ENCODE results near the gene MYB. TPM values are rescaled to one million over a fixed set of nuclear protein-coding genes. Genes with fewer than 3 reads are reported as not detected.
"Not testable (repeated sequence)": the region's sequence is repeated elsewhere in the genome, so short reads cannot be mapped to it uniquely, and the experiment has no call there.

The MYB gene
- total and polyA plus RNA-seq, 4 donors: 2.0 to 3.9 (median 2.4) TPM

DNA sequence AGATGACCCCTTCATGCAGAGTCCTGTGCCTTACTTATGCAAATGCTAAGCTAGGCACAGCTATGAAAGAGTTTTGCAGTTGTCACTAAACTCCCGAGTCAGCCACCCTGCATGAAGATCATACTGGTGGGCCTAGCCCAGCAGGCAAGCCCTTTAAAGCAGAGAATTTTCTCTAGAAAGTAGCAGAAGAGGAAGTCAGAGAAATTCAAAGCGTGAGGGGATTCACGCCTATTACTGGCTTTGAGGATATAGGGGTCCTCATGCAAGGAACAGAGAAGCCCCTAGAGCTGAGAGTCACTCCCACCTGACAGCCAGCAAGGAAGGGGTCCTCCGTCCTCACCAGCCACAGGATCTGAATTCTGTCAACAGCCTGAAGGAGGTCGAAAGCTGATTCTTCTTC lies 54.6 kb downstream of the MYB start:
- 98% methylated on average over 5 of the region's 5 CpGs for WGBS (ENCODE audit: insufficient coverage)
- H3K9me3 ChIP-seq (ENCODE audit: control insufficient read depth, insufficient read depth, low read length): no peaks in the 10 kb centered on the region
- DNase-seq (ENCODE audit: low read depth in 4 of 6, low spot score in 6 of 6): no peak

DNA sequence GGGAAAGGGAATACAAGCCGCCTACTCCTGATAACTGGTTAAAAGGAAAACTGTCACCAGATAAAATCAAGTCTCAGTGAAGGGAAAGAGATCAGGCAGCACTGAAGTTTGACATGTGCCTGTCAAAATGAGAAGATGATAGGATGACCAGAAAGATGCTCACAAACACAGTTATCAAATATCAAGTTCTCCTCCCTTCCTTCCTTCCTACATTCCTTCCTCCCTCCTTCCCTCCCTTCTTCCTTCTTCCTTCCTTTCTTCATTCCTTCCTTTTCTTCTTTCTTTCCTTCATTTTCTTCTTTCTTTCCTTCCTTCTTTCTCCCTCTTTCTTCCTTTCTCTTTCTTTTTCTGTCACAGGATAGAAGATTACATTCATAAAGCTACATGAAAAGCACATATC lies 55.2 kb downstream of the MYB start:
- no peaks in the 10 kb centered on the region for H3K36me3 ChIP-seq (ENCODE audit: control insufficient read depth, insufficient read depth, low read length)
- H3K4me1 ChIP-seq (ENCODE audit: control insufficient read depth, insufficient read depth, low read length): no peaks in the 10 kb centered on the region
- DNase-seq (ENCODE audit: low read depth in 4 of 6, low spot score in 6 of 6): no peak
- no peak overlapping the region for H3K4me3 ChIP-seq (ENCODE audit: low read depth, low read length)
- WGBS (ENCODE audit: insufficient coverage): 83% methylated on average over 1 of the region's 1 CpG
- no peaks in the 10 kb centered on the region for H3K27me3 ChIP-seq (ENCODE audit: control insufficient read depth, insufficient read depth, low read length)
- no peak overlapping the region for H3K27ac ChIP-seq (ENCODE audit: low read depth, low read length)
- no peaks in the 10 kb centered on the region for H3K9me3 ChIP-seq (ENCODE audit: control insufficient read depth, insufficient read depth, low read length)

More for the DNA sequence above, 54.6 kb downstream of the MYB start:
- H3K4me3 ChIP-seq (ENCODE audit: low read depth, low read length): no peak overlapping the region
- H3K36me3 ChIP-seq (ENCODE audit: control insufficient read depth, insufficient read depth, low read length): no peaks in the 10 kb centered on the region
- H3K4me1 ChIP-seq (ENCODE audit: control insufficient read depth, insufficient read depth, low read length): no peaks in the 10 kb centered on the region
- H3K27ac ChIP-seq (ENCODE audit: low read depth, low read length): no peak overlapping the region
- no peaks in the 10 kb centered on the region for H3K27me3 ChIP-seq (ENCODE audit: control insufficient read depth, insufficient read depth, low read length)

DNA sequence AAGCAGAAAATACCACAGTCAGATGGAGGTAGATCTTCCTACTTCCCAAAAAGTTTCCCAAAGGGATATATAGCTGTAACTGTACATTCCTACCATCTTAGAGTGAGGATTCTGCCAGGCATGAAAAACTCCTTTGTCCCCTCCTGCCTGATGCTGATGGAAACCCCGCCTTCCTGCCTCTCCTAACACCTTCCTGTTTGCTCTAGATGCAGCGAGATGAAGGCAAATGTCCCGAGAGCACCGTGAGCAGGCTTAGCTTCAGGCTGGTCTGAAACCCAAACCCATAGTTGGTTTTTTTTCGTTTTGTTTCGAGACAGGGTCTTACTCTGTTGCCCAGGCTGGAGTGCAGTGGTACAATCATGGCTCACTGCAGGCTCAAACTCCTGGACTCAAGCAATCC lies 55.6 kb downstream of the MYB start:
- 72% methylated on average over 6 of the region's 6 CpGs for WGBS (ENCODE audit: insufficient coverage)
- H3K36me3 ChIP-seq (ENCODE audit: control insufficient read depth, insufficient read depth, low read length): no peaks in the 10 kb centered on the region
- H3K9me3 ChIP-seq (ENCODE audit: control insufficient read depth, insufficient read depth, low read length): no peaks in the 10 kb centered on the region
- DNase-seq (ENCODE audit: low read depth in 4 of 6, low spot score in 6 of 6): no peak
- no peaks in the 10 kb centered on the region for H3K4me1 ChIP-seq (ENCODE audit: control insufficient read depth, insufficient read depth, low read length)
- no peak overlapping the region for H3K4me3 ChIP-seq (ENCODE audit: low read depth, low read length)
- H3K27ac ChIP-seq (ENCODE audit: low read depth, low read length): no peak overlapping the region
- H3K27me3 ChIP-seq (ENCODE audit: control insufficient read depth, insufficient read depth, low read length): no peaks in the 10 kb centered on the region

DNA sequence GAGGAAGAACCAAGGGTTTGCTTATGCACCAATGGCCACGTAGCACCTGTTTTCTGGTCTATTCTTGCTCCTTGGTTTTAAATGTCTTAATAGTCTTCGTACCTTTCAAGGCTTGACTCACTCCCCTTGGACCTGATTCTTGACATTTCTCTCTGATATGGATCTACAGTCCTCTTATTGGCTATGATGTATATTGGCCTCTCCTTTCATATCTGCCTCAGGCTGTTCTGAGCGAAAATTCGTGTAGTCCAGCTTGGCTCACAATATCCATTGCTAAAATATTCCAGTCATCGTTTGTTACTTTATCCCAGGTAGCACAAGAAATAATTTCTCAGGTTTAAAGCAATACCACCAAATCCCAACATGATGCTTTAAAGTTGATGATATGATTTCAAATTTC lies 59.6 kb downstream of the MYB start:
- no CpG with 5 or more reads among the region's 5 CpGs for WGBS (ENCODE audit: insufficient coverage)

DNA sequence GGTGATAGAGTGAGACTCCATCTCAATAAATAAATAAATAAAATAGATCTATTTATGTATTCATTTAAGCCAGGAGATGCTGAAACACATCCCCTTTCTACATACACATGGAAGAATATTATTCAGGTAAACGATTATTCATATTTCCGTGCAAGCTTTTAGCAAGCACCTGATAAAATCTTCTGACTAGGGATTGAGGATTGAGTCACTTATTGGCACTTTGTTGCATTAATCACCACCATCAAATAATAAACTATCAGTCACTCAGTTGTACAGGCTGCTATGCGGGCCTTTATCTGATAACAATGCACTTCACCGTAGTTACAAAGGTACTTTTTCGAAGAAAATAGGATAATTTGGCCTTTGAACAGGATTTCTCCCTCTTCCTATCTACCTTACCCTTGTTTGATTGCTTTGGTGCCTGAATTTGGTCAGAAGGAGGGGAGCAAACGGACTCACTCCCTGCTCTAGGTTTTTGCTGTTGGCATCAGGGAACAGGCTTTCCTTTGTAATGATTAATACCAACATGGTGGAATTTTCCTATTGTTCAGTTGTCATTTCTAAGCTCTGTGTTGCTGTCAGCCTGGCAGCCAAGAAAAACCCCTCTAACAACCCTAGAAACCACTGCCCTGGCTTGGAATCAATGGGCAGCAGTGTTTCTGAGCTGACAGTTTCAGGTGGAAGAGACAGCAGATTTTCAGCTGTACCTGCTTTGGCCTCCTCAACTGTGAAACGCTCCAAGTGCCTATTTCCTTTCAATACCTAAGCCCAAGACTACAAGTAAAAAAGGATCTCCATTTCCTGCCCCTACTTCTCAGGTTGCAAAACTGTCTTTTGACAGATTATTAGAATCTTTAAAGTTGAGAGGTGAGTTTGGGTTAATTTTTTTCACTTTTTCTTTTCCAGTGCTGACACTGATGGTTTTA lies 63.0 kb downstream of the MYB start:
- Histone ChIP-seq H3K4me3 (ENCODE audit: low read depth, low read length) (no peak overlapping the region), H3K27me3 (ENCODE audit: control insufficient read depth, insufficient read depth, low read length) (no peaks in the 10 kb centered on the region), H3K27ac (ENCODE audit: low read depth, low read length) (no peak overlapping the region), H3K36me3 (ENCODE audit: control insufficient read depth, insufficient read depth, low read length) (no peaks in the 10 kb centered on the region), H3K4me1 (ENCODE audit: control insufficient read depth, insufficient read depth, low read length) (no peaks in the 10 kb centered on the region), H3K9me3 (ENCODE audit: control insufficient read depth, insufficient read depth, low read length) (no peaks in the 10 kb centered on the region)
- no peak for DNase-seq (ENCODE audit: low read depth in 4 of 6, low spot score in 6 of 6)
- no CpG with 5 or more reads among the region's 7 CpGs for WGBS (ENCODE audit: insufficient coverage)

More for the DNA sequence above, 59.6 kb downstream of the MYB start:
- Histone ChIP-seq H3K4me1 (ENCODE audit: control insufficient read depth, insufficient read depth, low read length) (no peaks in the 10 kb centered on the region), H3K27ac (ENCODE audit: low read depth, low read length) (no peak overlapping the region), H3K4me3 (ENCODE audit: low read depth, low read length) (no peak overlapping the region), H3K36me3 (ENCODE audit: control insufficient read depth, insufficient read depth, low read length) (no peaks in the 10 kb centered on the region), H3K9me3 (ENCODE audit: control insufficient read depth, insufficient read depth, low read length) (no peaks in the 10 kb centered on the region), H3K27me3 (ENCODE audit: control insufficient read depth, insufficient read depth, low read length) (no peaks in the 10 kb centered on the region)
- DNase-seq (ENCODE audit: low read depth in 4 of 6, low spot score in 6 of 6): no peak

DNA sequence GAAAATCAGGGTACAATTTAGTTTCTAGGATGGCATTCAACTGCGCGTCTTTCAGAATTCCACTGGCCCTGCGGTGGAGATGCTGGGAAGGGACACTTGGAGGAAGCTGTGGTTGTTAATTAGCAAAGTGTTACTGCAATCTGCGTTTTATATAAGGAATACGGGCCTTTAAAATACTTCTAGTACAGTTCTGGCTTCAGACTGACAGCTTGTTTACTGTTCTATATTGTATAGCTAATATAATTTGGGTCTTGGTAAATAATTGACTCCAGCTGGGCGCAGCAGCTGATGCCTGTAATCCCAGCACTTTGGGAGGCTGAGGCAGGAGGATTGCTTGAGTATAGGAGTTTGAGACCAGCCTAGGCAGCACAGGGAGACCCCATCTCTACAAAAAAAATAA lies 63.7 kb downstream of the MYB start:
- no peak overlapping the region for H3K27ac ChIP-seq (ENCODE audit: low read depth, low read length)
- no peak overlapping the region for H3K4me3 ChIP-seq (ENCODE audit: low read depth, low read length)
- DNase-seq (ENCODE audit: low read depth in 4 of 6, low spot score in 6 of 6): no peak
- no peaks in the 10 kb centered on the region for H3K36me3 ChIP-seq (ENCODE audit: control insufficient read depth, insufficient read depth, low read length)
- no peaks in the 10 kb centered on the region for H3K27me3 ChIP-seq (ENCODE audit: control insufficient read depth, insufficient read depth, low read length)
- H3K9me3 ChIP-seq (ENCODE audit: control insufficient read depth, insufficient read depth, low read length): no peaks in the 10 kb centered on the region
- no peaks in the 10 kb centered on the region for H3K4me1 ChIP-seq (ENCODE audit: control insufficient read depth, insufficient read depth, low read length)
- 100% methylated on average over 4 of the region's 6 CpGs for WGBS (ENCODE audit: insufficient coverage)

DNA sequence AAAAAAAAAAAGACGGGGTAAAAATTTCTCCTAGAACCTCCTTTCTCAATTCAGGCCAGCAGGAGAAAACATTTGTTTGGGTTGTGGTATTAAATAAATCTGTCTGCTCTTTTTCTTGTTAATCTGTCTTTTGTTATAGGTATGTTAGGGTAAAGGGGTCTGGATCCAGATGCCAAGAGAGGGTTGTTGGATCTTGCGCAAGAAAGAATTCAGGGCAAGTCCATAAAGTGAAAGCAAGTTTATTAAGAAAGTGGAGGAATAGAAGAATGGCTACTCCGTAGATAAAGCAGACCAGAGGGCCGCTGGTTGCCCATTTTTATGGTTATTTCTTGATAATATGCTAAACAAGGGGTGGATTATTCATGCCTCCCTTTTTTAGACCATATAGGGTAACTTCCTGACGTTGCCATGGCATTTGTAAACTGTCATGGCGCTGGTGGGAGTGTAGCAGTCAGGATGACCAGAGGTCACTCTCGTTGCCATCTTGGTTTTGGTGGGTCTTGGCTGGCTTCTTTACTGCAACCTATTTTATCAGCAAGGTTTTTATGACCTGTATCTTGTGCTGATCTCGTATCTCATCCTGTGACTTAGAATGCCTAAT lies 65.4 kb downstream of the MYB start:
- not testable (repeated sequence) for H3K27ac ChIP-seq (ENCODE audit: low read depth, low read length); H3K27me3 ChIP-seq (ENCODE audit: control insufficient read depth, insufficient read depth, low read length)
- 95% methylated on average over 6 of the region's 8 CpGs for WGBS (ENCODE audit: insufficient coverage)

DNA sequence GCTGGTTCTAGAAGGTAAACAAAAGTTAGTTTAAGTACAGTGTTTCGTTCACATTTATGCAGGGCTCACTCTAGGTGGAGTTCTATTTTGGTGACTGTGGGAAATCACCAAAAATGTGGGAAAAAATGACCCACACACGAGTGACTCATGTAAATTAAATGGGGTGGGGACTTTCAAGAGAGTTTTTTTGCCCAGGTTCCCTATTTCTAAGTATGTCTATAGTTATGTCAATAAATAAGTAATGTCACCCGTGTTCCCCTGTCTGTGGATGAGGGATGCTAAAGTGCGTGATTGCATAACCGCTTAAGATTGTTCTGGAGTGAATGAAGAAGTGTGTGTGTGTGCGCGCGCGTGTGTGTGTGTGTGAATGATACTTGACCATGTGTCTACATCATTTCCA lies 69.1 kb downstream of the MYB start:
- Histone ChIP-seq H3K4me3 (ENCODE audit: low read depth, low read length) (no peak overlapping the region), H3K4me1 (ENCODE audit: control insufficient read depth, insufficient read depth, low read length) (peaks cover 3% of the 10 kb centered on the region), H3K27me3 (ENCODE audit: control insufficient read depth, insufficient read depth, low read length) (no peaks in the 10 kb centered on the region), H3K36me3 (ENCODE audit: control insufficient read depth, insufficient read depth, low read length) (no peaks in the 10 kb centered on the region), H3K9me3 (ENCODE audit: control insufficient read depth, insufficient read depth, low read length) (no peaks in the 10 kb centered on the region), H3K27ac (ENCODE audit: low read depth, low read length) (no peak overlapping the region)
- 84% methylated on average over 8 of the region's 9 CpGs for WGBS (ENCODE audit: insufficient coverage)
- DNase-seq (ENCODE audit: low read depth in 4 of 6, low spot score in 6 of 6): no peak

More for the DNA sequence above, 65.4 kb downstream of the MYB start:
- not testable (repeated sequence) for H3K4me3 ChIP-seq (ENCODE audit: low read depth, low read length); H3K4me1 ChIP-seq (ENCODE audit: control insufficient read depth, insufficient read depth, low read length); DNase-seq (ENCODE audit: low read depth in 4 of 6, low spot score in 6 of 6); H3K36me3 ChIP-seq (ENCODE audit: control insufficient read depth, insufficient read depth, low read length); H3K9me3 ChIP-seq (ENCODE audit: control insufficient read depth, insufficient read depth, low read length)

DNA sequence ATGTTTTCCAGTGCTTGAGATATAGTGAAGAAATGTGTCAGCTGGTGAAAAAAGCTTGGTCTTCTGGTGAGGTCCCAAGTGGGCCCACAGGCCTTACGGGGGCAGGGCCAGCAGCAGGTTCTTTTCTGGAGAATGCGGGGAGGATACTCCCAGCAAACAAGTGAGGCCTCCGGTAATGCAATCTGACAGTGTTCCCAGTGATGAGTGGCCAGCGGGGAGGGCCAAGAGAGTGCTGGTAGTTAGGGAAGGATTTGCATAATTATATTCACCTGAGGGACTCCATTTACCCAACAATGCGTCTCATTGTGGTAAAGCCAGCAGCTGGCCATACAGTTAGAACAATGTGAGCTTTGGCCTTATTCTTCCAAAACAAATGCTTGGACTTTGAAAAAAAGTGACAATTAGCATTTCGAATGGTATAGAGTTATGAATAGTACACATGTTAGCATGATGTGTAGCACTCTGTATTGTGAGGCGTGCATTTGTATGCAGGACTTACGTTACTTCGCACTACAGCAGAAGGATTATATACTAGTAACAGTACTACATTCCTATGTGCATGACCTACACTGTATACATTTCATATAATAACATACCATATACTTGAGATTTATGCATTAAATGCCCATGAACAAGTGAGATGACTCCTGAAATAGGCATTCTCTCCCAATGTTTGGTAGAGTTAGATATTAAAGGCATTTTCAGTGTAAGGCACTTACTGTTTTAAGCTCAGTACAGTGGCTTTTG lies 69.8 kb downstream of the MYB start:
- DNase-seq (ENCODE audit: low read depth in 4 of 6, low spot score in 6 of 6): no peak
- no peaks in the 10 kb centered on the region for H3K9me3 ChIP-seq (ENCODE audit: control insufficient read depth, insufficient read depth, low read length)
- no peaks in the 10 kb centered on the region for H3K27me3 ChIP-seq (ENCODE audit: control insufficient read depth, insufficient read depth, low read length)
- 48% methylated on average over 3 of the region's 9 CpGs for WGBS (ENCODE audit: insufficient coverage)
- peaks cover 3% of the 10 kb centered on the region for H3K4me1 ChIP-seq (ENCODE audit: control insufficient read depth, insufficient read depth, low read length)
- no peaks in the 10 kb centered on the region for H3K36me3 ChIP-seq (ENCODE audit: control insufficient read depth, insufficient read depth, low read length)
- no peak overlapping the region for H3K27ac ChIP-seq (ENCODE audit: low read depth, low read length)
- no peak overlapping the region for H3K4me3 ChIP-seq (ENCODE audit: low read depth, low read length)

Data from spinal cord (tissue), 10 donors.